GM12891 (cell line): ENCODE measurements around the gene EXOSC1.

Experiments
- POLR2A ChIP-seq: IDR thresholded peaks from 2 replicates; pipeline ENCODE4 v1.6.1; 2011; ENCODE audit warnings: low read depth, low read length, control low read depth
- POLR2AphosphoS5 ChIP-seq: IDR thresholded peaks from 2 replicates; pipeline ENCODE4 v1.6.1; 2011; ENCODE audit warnings: low read depth, low read length, control low read depth
- SPI1 ChIP-seq: IDR thresholded peaks from 2 replicates; pipeline ENCODE4 v1.6.1; 2011; ENCODE audit warnings: low read depth, low read length, control low read depth
- TAF1 ChIP-seq: IDR thresholded peaks from 2 replicates; pipeline ENCODE4 v1.6.1; 2011; ENCODE audit warnings: low read depth, low read length, control low read depth

GRCh38 chr10:97444212-97444611, 1.6 kb downstream of the EXOSC1 start:
- TF ChIP-seq POLR2AphosphoS5 (no peak), POLR2A (no peak), TAF1 (no peak), SPI1 (no peak)
